Epithelial cell of proximal tubule (primary cell): ENCODE results near the gene TMEM134. TPM values are rescaled to one million over a fixed set of nuclear protein-coding genes. Genes with fewer than 3 reads are reported as not detected.

Experiments used
- DNase-seq: peaks from one replicate; pipeline ENCODE4 v3.0.0-alpha.2; 2011; ENCODE audit warnings: low read depth
- H3K4me3 ChIP-seq: 2 replicates; pipeline ENCODE4 v1.5.1; 2011; ENCODE audit warnings: low read depth, mild to moderate bottlenecking, low read length
- total RNA-seq: library from RNA; depleted of rRNA; stranded (reverse); fragments of >200 nt; gene quantifications from 2 replicates; pipeline ENCODE4 v1.2.3, GENCODE V29; 2015
- TF ChIP-seq, protein P1 (sequence below): conservative IDR thresholded peaks from 2 replicates; pipeline ENCODE4 v1.5.1; 2012; ENCODE audit warnings: low read depth, mild to moderate bottlenecking, low read length

The TMEM134 gene
- total RNA-seq, 1 donor from 2014 or later, result 74.0 TPM

GRCh38 chr11:67499808-67500483, 30.9 kb upstream of the TMEM134 start:
- no peak overlapping the region for H3K4me3 ChIP-seq
- TF ChIP-seq, protein P1, sequence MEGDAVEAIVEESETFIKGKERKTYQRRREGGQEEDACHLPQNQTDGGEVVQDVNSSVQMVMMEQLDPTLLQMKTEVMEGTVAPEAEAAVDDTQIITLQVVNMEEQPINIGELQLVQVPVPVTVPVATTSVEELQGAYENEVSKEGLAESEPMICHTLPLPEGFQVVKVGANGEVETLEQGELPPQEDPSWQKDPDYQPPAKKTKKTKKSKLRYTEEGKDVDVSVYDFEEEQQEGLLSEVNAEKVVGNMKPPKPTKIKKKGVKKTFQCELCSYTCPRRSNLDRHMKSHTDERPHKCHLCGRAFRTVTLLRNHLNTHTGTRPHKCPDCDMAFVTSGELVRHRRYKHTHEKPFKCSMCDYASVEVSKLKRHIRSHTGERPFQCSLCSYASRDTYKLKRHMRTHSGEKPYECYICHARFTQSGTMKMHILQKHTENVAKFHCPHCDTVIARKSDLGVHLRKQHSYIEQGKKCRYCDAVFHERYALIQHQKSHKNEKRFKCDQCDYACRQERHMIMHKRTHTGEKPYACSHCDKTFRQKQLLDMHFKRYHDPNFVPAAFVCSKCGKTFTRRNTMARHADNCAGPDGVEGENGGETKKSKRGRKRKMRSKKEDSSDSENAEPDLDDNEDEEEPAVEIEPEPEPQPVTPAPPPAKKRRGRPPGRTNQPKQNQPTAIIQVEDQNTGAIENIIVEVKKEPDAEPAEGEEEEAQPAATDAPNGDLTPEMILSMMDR, result no peak
- no peak for DNase-seq

- no peak for DNase-seq
- H3K4me3 ChIP-seq, result no peak overlapping the region
- TF ChIP-seq, protein P1, result no peak
Measured at GRCh38 chr11:67498544-67498972, 29.5 kb upstream of the TMEM134 start.

GRCh38 chr11:67497656-67498291, 28.7 kb upstream of the TMEM134 start:
- TF ChIP-seq, protein P1, result no peak
- no peak overlapping the region for H3K4me3 ChIP-seq
- no peak for DNase-seq

DNA sequence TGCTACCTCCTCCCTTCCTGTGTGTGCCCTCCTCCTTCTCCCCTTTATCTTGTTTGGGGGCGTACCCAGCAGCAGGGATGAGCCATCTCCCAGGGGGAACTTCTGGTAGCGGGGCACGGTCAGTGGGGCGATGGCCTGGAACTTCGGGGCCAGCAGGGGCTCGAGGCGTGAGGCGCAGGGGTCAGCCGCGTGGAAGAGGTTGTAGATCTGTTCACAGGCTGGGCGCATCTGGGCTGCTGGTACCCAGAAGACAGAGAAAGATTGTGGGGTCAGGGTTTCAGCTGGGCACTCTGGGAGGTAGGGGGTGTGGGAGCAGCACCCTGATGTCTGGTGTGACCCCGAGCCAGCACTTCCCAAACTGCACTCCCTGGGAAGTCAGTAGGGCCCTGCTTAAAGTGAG, 27.1 kb upstream of the TMEM134 start:
- TF ChIP-seq, protein P1, result no peak
- DNase-seq, result no peak
- no peak overlapping the region for H3K4me3 ChIP-seq

GRCh38 chr11:67495234-67496005, 26.4 kb upstream of the TMEM134 start:
- TF ChIP-seq, protein P1, result no peak
- H3K4me3 ChIP-seq, result no peak overlapping the region
- DNase-seq, result no peak

- no peak for DNase-seq
- TF ChIP-seq, protein P1, result no peak
- H3K4me3 ChIP-seq, result no peak overlapping the region
Measured at GRCh38 chr11:67494371-67495233, 25.6 kb upstream of the TMEM134 start.
